OCI-LY1 (cell line): ENCODE measurements around the gene MYL3.

ENCODE experiments used
- CTCF ChIP-seq: fragments of 200-600 bp; sonication (generic), shearing (Covaris generic); IDR thresholded peaks from 2 replicates; pipeline ENCODE4 v1.5.1; 2017; ENCODE audit warnings: mild to moderate bottlenecking, antibody characterized with exemption, low read length, moderate library complexity, mixed read lengths
- EZH2 ChIP-seq: fragments of 200-600 bp; sonication (generic), shearing (Covaris generic); IDR thresholded peaks from 2 replicates; pipeline ENCODE4 v1.8.0; 2017; ENCODE audit warnings: borderline replicate concordance, mixed run types, mild to moderate bottlenecking, antibody characterized with exemption, low read length, moderate library complexity, mixed read lengths

DNA sequence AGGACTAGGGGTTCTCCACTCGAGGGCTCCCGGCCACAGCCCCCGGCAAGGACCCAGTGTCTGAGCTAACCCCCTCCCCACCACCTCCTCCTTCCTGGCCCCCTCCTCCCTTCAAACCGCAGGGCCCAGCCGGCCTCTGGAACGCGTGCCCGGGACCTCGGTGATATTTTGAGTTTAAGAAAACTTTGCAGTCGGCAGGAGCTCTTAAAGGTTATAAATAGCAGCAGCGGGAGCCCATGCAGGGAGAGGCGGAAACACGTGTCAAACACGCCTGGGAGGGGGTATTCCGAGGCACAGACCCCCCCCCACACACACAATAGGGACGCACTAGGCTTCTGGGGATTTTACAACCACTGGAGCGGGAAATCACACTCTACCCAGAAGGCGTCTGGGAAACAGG, 11.2 kb upstream of the MYL3 start:
- no peak for TF ChIP-seq CTCF
- no peak for TF ChIP-seq EZH2
